ENCODE measurements around the gene TTLL11.

TTLL11 gene

GRCh38 chr9:121780177-121781040, 312.7 kb downstream of the TTLL11 start:
- no peak for DNase-seq

DNA sequence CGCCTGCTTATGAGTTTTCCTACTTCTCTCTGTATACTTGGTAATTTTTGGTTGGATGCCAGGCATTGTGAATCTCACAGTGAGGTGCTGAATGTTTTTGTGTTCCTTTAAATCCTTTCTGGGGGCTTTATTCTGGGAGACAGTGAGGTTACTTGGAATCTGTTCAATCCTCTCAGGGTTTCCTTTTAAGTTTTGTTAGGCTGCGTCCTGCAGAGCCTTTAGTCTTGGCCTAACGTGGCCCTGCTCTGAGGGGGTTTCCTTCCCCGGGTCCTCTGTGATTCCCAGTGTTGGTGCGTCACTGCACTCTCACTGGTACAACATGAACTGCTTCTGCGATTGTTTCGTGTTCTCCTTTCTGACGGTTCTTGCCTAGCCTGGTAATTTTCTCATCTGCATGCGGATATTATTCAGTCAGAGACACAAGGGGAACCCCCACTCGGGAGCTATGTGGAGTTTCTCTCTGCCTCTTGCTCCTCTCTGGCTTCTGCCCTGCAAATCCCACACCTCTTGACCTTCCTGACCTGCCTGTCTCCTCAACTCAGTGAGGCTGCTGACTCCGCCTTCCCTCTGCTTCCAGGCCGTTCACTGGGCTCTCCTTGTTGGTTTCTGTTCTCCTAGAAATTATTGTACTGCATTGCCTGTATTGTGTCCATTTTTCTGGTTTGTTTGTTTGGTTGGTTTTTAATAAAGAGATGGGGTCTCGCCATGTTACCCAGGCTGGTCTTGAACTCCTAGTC, 313.6 kb downstream of the TTLL11 start:
- DNase-seq: no peak

GRCh38 chr9:121778252-121779225, 314.6 kb downstream of the TTLL11 start:
- no peak for DNase-seq

DNA sequence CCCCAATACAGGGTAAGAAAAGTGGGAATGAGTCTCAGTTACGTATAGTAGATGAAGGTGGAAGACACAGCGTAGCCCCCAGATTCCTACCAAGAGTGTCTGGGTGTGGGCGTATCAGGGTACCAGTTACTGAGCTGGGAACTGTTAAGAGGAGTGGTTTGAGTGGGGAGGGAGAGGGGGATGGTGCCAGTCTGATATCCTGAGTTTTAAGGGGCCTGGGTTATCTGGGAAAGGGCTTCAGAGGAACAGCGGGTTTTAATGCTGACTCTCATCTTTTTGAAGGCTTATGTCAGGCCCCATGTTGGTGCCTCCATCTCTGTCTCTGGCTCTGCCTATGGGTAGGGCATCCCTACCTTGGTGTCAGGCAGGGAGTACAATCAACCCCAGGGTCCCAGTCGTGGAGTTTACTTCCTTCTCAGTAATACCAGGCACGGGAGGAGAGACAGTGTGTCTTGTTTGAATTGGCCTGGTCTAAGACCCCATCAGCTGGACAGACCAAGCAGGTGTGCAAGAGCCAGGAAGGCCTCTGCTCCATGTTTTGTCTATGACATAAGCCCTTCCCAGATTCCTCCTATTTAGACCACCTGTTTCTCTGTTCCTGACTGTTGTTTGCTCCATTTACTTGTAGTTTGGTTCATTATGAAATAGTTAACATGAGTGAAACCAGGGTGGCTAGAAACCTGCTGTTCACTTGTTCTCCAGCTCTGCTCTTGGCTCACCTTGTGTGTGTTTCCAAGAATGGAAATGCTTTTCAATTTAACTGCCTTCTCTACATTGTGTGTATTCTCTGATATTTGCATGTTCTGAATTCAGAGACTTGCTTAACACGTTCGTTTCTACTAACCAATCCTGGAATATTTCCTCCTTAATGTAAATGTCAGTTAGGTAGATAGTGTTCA, 316.1 kb downstream of the TTLL11 start:
- DNase-seq: no peak

- DNase-seq: no peak
These were observed 316.9 kb downstream of the TTLL11 start for GRCh38 chr9:121776001-121776738.

DNA sequence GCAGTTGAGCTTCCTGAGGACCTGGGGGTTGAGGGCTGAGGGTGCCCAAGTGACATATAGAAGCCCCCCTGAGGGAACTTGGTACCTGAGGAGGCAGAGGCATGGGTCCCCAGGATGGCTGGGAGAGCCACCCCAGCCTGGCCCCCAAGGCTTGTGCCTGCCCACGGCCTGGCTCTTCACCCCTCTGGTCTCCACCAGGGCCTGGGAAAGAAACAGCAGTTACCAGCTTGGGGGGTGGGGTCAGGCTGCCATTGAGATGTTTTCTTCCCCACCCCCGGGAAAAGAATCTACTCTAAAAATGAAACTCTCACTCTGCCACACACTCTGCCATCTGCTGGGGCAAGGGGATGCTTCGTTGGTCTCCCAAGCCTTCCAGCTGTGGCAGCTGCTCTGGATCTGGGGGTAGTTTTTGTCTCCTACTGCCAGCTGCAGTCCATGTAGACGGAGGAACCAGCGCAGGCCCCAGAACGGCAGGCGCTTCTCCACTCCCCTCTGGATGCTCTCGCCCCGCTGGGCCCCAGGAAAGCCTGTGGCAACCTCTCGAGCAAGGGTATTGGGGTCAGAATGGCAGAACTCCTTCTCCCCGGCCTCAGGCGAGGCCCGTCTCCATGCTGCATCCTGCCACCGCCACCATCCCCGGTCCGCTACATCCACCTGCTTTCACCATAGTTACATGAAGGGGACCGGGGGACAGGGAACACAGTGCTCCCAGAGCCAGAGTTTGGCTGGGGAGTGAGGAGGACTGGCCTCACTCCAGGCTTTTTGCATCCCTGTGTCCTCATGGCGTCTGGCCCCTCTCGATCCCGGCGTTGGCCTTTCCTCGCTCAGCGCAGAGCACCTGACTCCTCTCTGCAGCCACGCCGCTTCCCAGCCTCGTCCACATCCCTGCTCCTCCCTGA, 318.1 kb downstream of the TTLL11 start:
- DNase-seq: no peak

DNA sequence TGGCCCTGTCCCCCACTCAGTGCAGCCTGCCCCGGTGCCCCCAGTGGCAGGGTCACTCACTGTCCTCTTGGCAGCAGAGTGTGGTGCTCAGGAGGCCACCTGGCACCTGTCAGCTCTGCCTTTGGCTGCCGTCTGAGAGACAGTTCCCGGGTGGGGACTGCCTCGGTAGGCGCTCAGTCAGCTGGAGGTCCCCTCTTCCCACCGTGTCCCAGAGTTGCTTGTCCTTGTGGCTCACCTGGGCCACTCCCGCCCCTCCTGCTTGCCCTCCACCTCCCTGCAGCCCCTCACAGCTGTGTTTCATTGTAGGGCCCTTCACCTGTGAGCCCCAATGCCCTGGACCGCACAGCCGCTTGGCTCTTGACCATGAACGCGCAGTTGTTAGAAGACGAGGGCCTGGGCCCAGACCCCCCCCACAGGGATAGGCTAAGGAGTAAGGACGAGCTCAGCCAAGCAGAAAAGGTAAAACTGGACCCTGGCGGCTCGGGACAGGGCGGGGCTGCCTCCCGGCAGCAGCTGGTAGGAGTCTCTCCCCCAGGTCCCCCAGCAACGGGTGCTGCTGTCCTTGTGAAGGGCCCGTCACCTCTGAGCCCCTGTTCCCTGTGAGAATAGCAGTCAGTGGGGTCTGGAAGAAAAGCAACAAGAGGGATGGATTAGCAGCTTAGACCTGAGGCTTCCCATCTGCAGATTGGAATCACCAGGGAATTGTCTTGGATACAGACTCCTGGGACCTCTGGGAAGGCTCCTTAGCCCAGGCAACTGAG, 319.0 kb downstream of the TTLL11 start:
- no peak for DNase-seq

DNA sequence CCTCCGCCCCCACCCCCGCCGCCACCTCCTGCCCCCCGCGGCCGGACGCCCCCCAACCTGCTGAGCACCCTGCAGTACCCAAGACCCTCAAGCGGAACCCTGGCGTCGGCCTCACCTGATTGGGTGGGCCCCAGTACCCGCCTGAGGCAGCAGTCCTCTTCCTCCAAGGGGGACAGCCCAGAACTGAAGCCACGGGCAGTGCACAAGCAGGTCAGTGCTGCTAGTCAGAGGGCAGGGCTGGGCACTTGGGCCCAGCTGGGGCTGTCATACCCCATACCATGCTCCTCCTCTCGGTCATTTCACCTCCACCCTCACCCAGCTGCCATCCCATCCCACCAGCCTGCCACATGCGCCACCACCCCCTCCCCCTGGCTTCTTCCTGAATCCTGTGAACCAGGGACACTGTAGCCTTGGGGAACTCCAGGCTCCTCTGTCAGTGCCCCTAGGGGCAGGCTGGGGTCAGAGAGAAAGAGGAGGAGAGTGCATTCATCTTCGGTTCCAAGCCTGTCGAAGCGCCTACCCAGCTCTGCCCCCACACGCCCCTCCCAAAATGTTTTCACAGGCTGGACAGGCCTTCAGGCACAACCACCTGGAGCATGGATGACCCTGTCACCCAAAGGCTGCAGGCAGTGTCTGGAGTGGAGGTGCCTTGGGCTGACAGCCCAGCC, 319.7 kb downstream of the TTLL11 start:
- no peak for DNase-seq

DNA sequence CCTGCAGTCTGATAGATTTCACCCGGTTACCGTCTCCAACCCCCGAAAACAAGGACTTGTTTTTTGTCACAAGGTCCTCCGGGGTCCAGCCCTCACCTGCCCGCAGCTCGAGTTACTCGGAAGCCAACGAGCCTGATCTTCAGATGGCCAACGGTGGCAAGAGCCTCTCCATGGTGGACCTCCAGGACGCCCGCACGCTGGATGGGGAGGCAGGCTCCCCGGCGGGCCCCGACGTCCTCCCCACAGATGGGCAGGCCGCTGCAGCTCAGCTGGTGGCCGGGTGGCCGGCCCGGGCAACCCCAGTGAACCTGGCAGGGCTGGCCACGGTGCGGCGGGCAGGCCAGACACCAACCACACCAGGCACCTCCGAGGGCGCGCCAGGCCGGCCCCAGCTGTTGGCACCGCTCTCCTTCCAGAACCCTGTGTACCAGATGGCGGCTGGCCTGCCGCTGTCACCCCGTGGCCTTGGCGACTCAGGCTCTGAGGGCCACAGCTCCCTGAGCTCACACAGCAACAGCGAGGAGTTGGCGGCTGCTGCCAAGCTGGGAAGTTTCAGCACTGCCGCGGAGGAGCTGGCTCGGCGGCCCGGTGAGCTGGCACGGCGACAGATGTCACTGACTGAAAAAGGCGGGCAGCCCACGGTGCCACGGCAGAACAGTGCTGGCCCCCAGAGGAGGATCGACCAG, 320.4 kb downstream of the TTLL11 start:
- no peak for DNase-seq
